Gastroesophageal sphincter (tissue), 4 donors: Measurements from ENCODE around the gene LUC7L2. TPM values are rescaled to one million over a fixed set of nuclear protein-coding genes. Genes with fewer than 3 reads are reported as not detected.
A peak's percentile ranks its signal among the peaks of the same experiment; 100 is the strongest.
"Not testable (repeated sequence)": the region's sequence is repeated elsewhere in the genome, so short reads cannot be mapped to it uniquely, and the experiment has no call there.

Experiments used
- ATAC-seq: fragments of 150-250 bp; one replicate; pipeline ENCODE4 v1.9.1; 2016; ENCODE audit warnings: mild to moderate bottlenecking, moderate library complexity
- H3K27ac ChIP-seq, 4 donors: fragments of 200-600 bp; sonication (generic) in 3 of 4; 1 replicate in 3 of 4; 2 replicates in 1 of 4; pipeline ENCODE4 v1.5.1; 2016 to 2019
- H3K27me3 ChIP-seq: fragments of 200-600 bp; sonication (generic); one replicate; pipeline ENCODE4 v1.5.1; 2019
- H3K36me3 ChIP-seq, 2 donors: fragments of 200-600 bp; sonication (generic); one replicate each; pipeline ENCODE4 v1.5.1; 2019; ENCODE audit warnings: control low read depth in 1 of 2
- H3K4me1 ChIP-seq, 3 donors: fragments of 200-600 bp; sonication (generic); 1 replicate in 2 of 3; 2 replicates in 1 of 3; pipeline ENCODE4 v1.5.1; 2016 to 2019; ENCODE audit warnings: control low read depth in 2 of 3
- H3K4me3 ChIP-seq, 2 donors: fragments of 200-600 bp; sonication (generic); one replicate each; pipeline ENCODE4 v1.5.1; 2019; ENCODE audit warnings: mild to moderate bottlenecking in 1 of 2, moderate library complexity in 1 of 2
- H3K9me3 ChIP-seq, 3 donors: fragments of 200-600 bp; sonication (generic); one replicate each; pipeline ENCODE4 v1.5.1; 2017 to 2019; ENCODE audit warnings: control low read depth in 2 of 3
- CTCF ChIP-seq, 4 experiments: fragments of 200-600 bp in 2 of 4; fragments of 450-650 bp in 2 of 4; sonication (generic) in 1 of 4; IDR thresholded peaks; one replicate each; pipeline ENCODE4 v1.5.1; 2017 to 2019; ENCODE audit warnings: antibody characterized with exemption in 4 of 4, mild to moderate bottlenecking in 2 of 4, moderate library complexity in 2 of 4
- EP300 ChIP-seq: sonication (generic); formaldehyde crosslinking; IDR thresholded peaks from one replicate; pipeline ENCODE4 v1.6.1; 2017; ENCODE audit warnings: antibody characterized with exemption, mild to moderate bottlenecking
- POLR2A ChIP-seq, 2 donors: fragments of 450-650 bp; IDR thresholded peaks; one replicate each; pipeline ENCODE4 v1.6.1; 2017; ENCODE audit warnings: antibody characterized with exemption in 2 of 2, mild to moderate bottlenecking in 2 of 2, moderate library complexity in 1 of 2
- POLR2AphosphoS5 ChIP-seq: sonication (generic); formaldehyde crosslinking; IDR thresholded peaks from one replicate; pipeline ENCODE4 v1.6.1; 2017; ENCODE audit warnings: antibody characterized with exemption
- WGBS, 2 donors: methylation state at CpG; one replicate each; pipeline ENCODE4 v1.1.5; 2018; ENCODE audit warnings: low coverage in 1 of 2; 5-methylcytosine and 5-hydroxymethylcytosine counted together
- total RNA-seq, 4 donors: library from RNA; depleted of rRNA; stranded (reverse); fragments of >200 nt; gene quantifications; one replicate each; pipeline ENCODE4 v1.1.0, GENCODE V29; 2016

The LUC7L2 gene
- 100 to 1,000 TPM in 1 of 4 donors, 10 to 100 TPM in 3; 61.5 to 106 (median 72.6) TPM for total RNA-seq

- no CpG with 5 or more reads among the region's 98 CpGs for WGBS, 2 donors
- TF ChIP-seq POLR2A (IDR thresholded peaks at IDR 0.05) = peak; percentile 81 to 83
- peak; percentile 92 for TF ChIP-seq POLR2AphosphoS5
- TF ChIP-seq CTCF (IDR thresholded peaks at IDR 0.05) = peak in 3 of 4 experiments; percentile 21 to 30 (median 26)
- no peak for TF ChIP-seq EP300
- Histone ChIP-seq H3K27ac (peak within 1 kb of the TSS; percentile 97 to 100 (median 100)), H3K4me1 (peaks cover 0 to 48% (median 7%) of the 10 kb centered on the region in 3 donors), H3K27me3 (no peaks in the 10 kb centered on the region), H3K9me3 (no peaks in the 10 kb centered on the region), H3K36me3 (no peaks in the 10 kb centered on the region), H3K4me3 (peak within 1 kb of the TSS; percentile 84)
- ATAC-seq = peak; percentile 95
These were observed at the start of gene LUC7L2 for GRCh38 chr7:139359366-139360209. Gene LUC7L2 (plus strand): TSS chr7:139359894. CDS start chr7:139360262, 368 bp downstream.

GRCh38 chr7:139317939-139318505, 41.7 kb upstream of the LUC7L2 start:
- Histone ChIP-seq H3K4me1 (no peaks in the 10 kb centered on the region), H3K27me3 (no peaks in the 10 kb centered on the region), H3K36me3 (no peaks in the 10 kb centered on the region), H3K9me3 (no peaks in the 10 kb centered on the region), H3K27ac (no peak overlapping the region), H3K4me3 (no peak overlapping the region)
- ATAC-seq = no peak
- no peak for TF ChIP-seq POLR2A (IDR thresholded peaks at IDR 0.05)
- TF ChIP-seq CTCF (IDR thresholded peaks at IDR 0.05) = no peak
- no peak for TF ChIP-seq EP300
- no peak for TF ChIP-seq POLR2AphosphoS5
- WGBS, 2 donors = 73 to 93% methylated on average over 3 to 5 of the region's 5 CpGs

- TF ChIP-seq POLR2A (IDR thresholded peaks at IDR 0.05) = no peak
- TF ChIP-seq POLR2AphosphoS5 = no peak
- TF ChIP-seq EP300 = no peak
- TF ChIP-seq CTCF (IDR thresholded peaks at IDR 0.05) = no peak
- 47 to 56% methylated on average over 4 to 10 of the region's 11 CpGs for WGBS, 2 donors
- no peak overlapping the region for H3K4me3 ChIP-seq
These were observed 38.5 kb upstream of the LUC7L2 start for GRCh38 chr7:139321071-139321745.

GRCh38 chr7:139324709-139325108, 35.0 kb upstream of the LUC7L2 start:
- not testable (repeated sequence) for H3K4me1 ChIP-seq, H3K9me3 ChIP-seq, H3K4me3 ChIP-seq, H3K27me3 ChIP-seq, H3K27ac ChIP-seq, ATAC-seq, H3K36me3 ChIP-seq
- WGBS, 2 donors = 88 to 91% methylated on average over 8 to 10 of the region's 11 CpGs

More at GRCh38 chr7:139321071-139321745, 38.5 kb upstream of the LUC7L2 start:
- Histone ChIP-seq H3K27ac (no peak overlapping the region), H3K27me3 (no peaks in the 10 kb centered on the region), H3K36me3 (no peaks in the 10 kb centered on the region), H3K9me3 (no peaks in the 10 kb centered on the region), H3K4me1 (no peaks in the 10 kb centered on the region)
- no peak for ATAC-seq

GRCh38 chr7:139328375-139328774, 31.3 kb upstream of the LUC7L2 start:
- Histone ChIP-seq H3K4me3 (no peak overlapping the region), H3K27ac (no peak overlapping the region), H3K27me3 (no peaks in the 10 kb centered on the region), H3K4me1 (no peaks in the 10 kb centered on the region), H3K36me3 (no peaks in the 10 kb centered on the region), H3K9me3 (no peaks in the 10 kb centered on the region)
- 14 to 32% methylated on average over 1 to 2 of the region's 2 CpGs for WGBS, 2 donors
- TF ChIP-seq EP300 (no peak), POLR2A (IDR thresholded peaks at IDR 0.05) (no peak), CTCF (IDR thresholded peaks at IDR 0.05) (no peak), POLR2AphosphoS5 (no peak)
- ATAC-seq = no peak
